HUES6 (cell line): ENCODE measurements around the gene PPIL4.
"Not testable (repeated sequence)": the region's sequence is repeated elsewhere in the genome, so short reads cannot be mapped to it uniquely, and the experiment has no call there.

Source experiments
- H3K27ac ChIP-seq: 2 replicates; pipeline ENCODE4 v1.7.0; 2013; ENCODE audit warnings: low read depth, mild to moderate bottlenecking, low read length, inconsistent platforms
- H3K27me3 ChIP-seq: 2 replicates; pipeline ENCODE4 v1.6.1; 2013; ENCODE audit warnings: low read length; ENCODE audit not compliant: control insufficient read depth, insufficient read depth
- H3K36me3 ChIP-seq: 2 replicates; pipeline ENCODE4 v1.6.1; 2013; ENCODE audit warnings: low read length; ENCODE audit not compliant: control insufficient read depth, insufficient read depth
- H3K4me1 ChIP-seq: 2 replicates; pipeline ENCODE4 v1.6.1; 2013; ENCODE audit warnings: low read length; ENCODE audit not compliant: control insufficient read depth, insufficient read depth
- H3K4me3 ChIP-seq: 2 replicates; pipeline ENCODE4 v1.5.1; 2013; ENCODE audit warnings: low read depth, low read length
- H3K9ac ChIP-seq: one replicate; pipeline ENCODE4 v1.6.1; 2013; ENCODE audit warnings: mild to moderate bottlenecking, low read length
- H3K9me3 ChIP-seq: 2 replicates; pipeline ENCODE4 v1.6.1; 2013; ENCODE audit warnings: low read depth, low read length; ENCODE audit not compliant: control insufficient read depth, insufficient read depth

PPIL4 gene

DNA sequence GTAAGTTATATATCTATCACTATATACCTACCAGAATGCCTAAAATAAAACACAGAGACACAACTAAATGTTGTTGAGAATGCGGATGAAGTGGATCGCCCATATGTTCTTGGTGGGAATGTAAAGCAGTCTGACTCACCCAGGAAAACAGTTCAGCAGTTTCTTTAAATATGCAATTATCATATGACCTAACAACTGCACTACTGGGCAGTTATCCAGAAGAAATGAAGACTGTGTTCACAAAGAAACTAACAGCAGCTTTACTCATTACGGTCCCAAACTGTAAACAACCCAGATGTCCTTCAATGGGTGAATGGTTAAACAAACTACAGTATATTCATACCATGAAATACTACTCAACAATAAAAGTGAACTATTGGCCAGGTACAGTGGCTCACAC is 46.8 kb downstream of the PPIL4 start:
- Histone ChIP-seq H3K9me3 (no peaks in the 10 kb centered on the region), H3K4me3 (no peak overlapping the region), H3K9ac (no peak overlapping the region), H3K36me3 (no peaks in the 10 kb centered on the region), H3K27ac (no peak overlapping the region), H3K4me1 (no peaks in the 10 kb centered on the region), H3K27me3 (no peaks in the 10 kb centered on the region)

DNA sequence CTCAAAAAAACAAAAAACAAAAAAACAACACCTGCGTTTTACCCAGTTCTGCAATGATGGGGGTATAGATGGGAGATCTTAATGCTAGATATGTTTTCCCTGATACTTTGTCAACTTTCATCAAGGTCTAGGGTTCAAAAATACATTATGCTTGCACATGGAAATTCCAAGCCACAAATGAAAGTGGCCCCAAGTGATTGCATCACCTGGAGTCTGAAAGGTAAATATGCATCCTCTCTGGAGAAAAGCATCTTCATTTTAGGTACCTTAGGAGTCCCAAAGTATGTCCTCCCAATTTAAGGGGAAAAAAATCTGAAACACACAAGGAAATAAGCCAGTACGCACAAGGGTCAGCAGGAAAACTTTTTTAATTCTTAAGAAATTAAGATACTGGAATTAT is 48.5 kb downstream of the PPIL4 start:
- H3K27ac ChIP-seq = no peak overlapping the region
- H3K27me3 ChIP-seq = no peaks in the 10 kb centered on the region
- no peak overlapping the region for H3K9ac ChIP-seq
- no peaks in the 10 kb centered on the region for H3K36me3 ChIP-seq
- no peaks in the 10 kb centered on the region for H3K4me1 ChIP-seq
- H3K4me3 ChIP-seq = no peak overlapping the region
- no peaks in the 10 kb centered on the region for H3K9me3 ChIP-seq

DNA sequence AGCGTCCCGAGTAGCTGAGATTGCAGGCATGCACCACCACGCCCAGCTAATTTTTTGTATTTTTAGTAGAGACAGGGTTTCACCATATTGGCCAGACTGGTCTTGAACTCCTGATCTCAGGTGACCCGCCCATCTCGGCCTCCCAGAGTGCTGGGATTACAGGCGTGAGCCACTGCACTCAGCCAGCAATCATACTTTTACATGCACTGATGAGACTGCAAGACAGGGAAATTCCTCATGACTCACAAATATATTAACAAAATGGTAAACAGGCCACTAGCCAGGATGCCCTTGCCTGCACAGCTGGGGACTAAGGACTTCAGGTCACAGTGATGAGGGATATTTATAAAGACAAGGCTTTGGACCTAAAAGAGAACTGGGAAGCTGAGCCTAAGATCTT is 49.2 kb downstream of the PPIL4 start:
- H3K36me3 ChIP-seq, H3K4me3 ChIP-seq, H3K27ac ChIP-seq, H3K27me3 ChIP-seq, H3K9me3 ChIP-seq, H3K4me1 ChIP-seq, H3K9ac ChIP-seq: not testable (repeated sequence)

DNA sequence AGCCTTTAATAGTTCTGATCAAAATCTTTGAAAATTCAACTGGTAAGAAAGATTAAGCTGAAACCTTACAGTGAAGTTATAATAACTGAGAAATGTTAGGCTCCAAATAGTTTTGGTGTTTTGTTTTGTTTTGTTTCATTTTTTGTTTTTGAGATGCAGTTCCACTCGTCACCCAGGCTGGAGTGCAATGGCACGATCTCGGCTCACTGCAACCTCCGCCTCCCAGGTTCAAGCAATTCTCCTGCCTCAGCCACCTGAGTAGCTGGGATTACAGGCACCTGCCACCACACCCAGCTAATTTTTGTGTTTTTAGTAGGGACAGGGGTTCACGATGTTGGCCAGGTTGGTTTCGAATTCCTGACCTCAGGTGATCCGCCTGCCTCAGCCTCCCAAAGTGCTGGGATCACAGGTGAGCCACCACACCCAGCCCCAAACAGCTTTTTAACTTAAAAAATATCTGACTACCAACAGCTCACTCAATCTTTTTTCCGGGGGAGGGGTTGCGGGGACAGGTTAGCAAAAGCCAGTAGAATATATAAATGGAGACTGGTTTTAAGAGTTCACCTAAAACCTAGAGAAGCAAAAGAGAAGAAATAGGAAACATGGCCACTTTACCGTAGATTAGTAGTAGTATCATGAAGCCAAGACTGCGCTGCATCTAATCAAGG is 50.4 kb downstream of the PPIL4 start:
- not testable (repeated sequence) for H3K27me3 ChIP-seq, H3K4me1 ChIP-seq, H3K36me3 ChIP-seq, H3K4me3 ChIP-seq, H3K27ac ChIP-seq, H3K9me3 ChIP-seq, H3K9ac ChIP-seq

DNA sequence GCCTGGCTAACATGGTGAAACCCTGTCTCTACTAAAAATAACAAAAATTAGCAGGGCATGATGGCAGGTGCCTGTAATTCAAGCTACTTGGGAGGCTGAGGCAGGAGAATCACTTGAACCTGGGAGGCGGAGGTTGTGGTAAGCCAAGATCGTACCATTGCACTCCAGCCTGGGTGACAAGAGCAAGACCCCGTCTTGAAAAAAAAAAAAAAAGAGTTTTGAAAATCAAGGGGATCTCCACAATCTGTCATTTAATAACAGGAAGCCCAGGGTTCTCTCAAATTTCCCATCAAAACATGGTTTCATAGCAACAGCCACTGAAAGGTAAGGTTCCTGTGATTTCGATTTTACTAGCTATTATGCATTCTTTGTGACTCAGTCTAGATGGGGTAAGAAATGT is 51.0 kb downstream of the PPIL4 start:
- H3K27me3 ChIP-seq, H3K9ac ChIP-seq, H3K27ac ChIP-seq, H3K4me3 ChIP-seq, H3K9me3 ChIP-seq, H3K36me3 ChIP-seq, H3K4me1 ChIP-seq: not testable (repeated sequence)

DNA sequence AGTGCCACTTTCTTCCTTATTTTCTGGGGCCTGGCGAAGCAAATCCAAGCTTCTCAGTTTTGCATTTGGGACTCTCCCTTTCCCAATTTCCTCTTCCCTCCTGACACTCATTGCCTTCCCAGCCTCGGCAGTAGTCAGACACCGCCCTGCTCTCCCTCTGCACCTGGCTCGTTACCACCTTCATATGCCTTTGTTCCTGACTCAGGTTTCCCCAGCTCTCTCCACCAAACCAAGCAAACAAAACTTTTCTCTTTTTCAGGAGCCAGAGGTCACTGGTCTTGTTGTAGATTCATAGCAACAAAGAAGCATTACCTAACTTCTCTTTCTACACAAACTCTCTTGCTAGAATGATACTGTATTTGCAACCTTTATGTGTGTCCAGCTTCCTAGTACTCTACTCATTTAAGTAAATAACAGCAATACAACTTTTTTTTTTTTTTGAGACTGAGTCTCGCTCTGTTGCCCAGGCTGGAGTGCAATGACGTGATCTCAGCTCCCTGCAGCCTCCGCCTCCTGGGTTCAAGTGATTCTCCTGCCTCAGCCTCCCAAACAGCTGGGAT is 52.0 kb downstream of the PPIL4 start:
- Histone ChIP-seq H3K27ac (no peak overlapping the region), H3K4me3 (no peak overlapping the region), H3K4me1 (no peaks in the 10 kb centered on the region), H3K27me3 (no peaks in the 10 kb centered on the region), H3K9ac (no peak overlapping the region), H3K36me3 (no peaks in the 10 kb centered on the region), H3K9me3 (no peaks in the 10 kb centered on the region)

DNA sequence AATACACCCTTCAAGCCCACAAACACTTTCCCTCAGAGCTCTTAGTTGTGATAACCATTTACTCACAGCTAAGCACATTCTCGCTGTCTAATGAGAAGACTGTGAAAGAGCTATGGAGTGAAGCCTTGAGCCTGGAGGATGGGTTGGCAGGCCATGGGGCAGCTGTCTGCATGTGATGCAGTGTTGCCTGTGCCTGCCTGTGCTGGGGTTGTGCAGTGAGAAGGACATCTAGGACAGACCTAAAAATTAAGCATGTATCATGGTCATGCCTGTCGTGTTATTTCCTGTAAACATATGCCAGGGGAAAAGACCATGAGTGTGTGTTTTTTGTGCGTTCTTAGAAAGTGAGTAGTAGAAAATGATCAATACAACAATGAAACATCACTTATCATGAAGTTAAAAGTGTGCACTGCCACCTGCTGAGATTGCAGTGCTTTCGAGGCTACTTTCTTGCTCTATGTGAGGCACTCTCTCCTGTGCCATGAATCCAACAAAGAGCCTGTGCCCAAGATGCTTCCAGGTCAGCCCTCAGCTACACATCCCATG is 53.0 kb downstream of the PPIL4 start:
- H3K9me3 ChIP-seq = no peaks in the 10 kb centered on the region
- no peak overlapping the region for H3K4me3 ChIP-seq
- H3K27me3 ChIP-seq = no peaks in the 10 kb centered on the region
- H3K4me1 ChIP-seq = no peaks in the 10 kb centered on the region
- no peak overlapping the region for H3K27ac ChIP-seq
- no peak overlapping the region for H3K9ac ChIP-seq
- no peaks in the 10 kb centered on the region for H3K36me3 ChIP-seq

DNA sequence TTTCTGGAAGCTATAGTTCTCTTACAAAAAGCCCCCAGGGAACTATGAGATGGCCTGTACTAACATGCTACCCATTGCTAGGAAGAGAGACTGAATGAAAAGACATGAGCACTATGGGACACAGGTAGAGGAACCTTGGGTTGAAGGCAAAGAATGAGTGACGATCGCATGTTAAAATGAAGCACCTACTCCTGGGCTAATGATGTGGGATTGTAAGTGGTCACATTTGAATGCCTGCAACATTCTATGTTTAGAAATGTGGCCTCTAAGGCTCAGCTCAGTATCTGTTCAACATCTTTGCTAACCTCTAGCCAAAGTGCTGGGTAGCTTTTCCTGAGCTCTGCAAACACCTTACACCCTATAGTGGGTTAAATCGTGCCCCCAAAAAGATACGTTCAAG is 55.9 kb downstream of the PPIL4 start:
- Histone ChIP-seq H3K9me3 (no peaks in the 10 kb centered on the region), H3K4me1 (peaks cover 5% of the 10 kb centered on the region; the same call in 1 of the 2 replicates), H3K9ac (no peak overlapping the region), H3K27me3 (no peaks in the 10 kb centered on the region), H3K27ac (no peak overlapping the region), H3K4me3 (no peak overlapping the region), H3K36me3 (no peaks in the 10 kb centered on the region)

DNA sequence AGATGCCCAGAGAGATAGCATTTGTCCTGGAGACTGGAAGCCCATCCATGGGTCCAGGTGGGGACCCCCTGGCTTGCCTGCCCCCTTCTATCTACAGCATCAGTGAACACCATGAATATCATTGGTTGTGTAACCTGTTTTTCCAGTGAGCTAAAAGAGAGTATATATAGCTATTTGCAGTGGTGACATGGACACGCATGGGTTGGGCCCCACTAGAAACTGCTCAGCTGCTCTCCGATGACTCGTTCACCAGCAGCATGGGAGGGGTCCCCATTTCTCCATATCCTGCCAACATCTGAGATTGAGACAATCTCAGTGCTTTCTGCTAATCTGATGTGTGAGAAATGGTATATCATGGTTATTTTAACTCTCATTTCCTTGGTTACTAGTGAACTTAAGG is 57.0 kb downstream of the PPIL4 start:
- H3K9me3 ChIP-seq = no peaks in the 10 kb centered on the region
- no peaks in the 10 kb centered on the region for H3K27me3 ChIP-seq
- no peaks in the 10 kb centered on the region for H3K36me3 ChIP-seq
- H3K4me3 ChIP-seq = no peak overlapping the region
- peaks cover 9% of the 10 kb centered on the region; the same call in 1 of the 2 replicates for H3K4me1 ChIP-seq
- no peak overlapping the region for H3K27ac ChIP-seq
- H3K9ac ChIP-seq = no peak overlapping the region

DNA sequence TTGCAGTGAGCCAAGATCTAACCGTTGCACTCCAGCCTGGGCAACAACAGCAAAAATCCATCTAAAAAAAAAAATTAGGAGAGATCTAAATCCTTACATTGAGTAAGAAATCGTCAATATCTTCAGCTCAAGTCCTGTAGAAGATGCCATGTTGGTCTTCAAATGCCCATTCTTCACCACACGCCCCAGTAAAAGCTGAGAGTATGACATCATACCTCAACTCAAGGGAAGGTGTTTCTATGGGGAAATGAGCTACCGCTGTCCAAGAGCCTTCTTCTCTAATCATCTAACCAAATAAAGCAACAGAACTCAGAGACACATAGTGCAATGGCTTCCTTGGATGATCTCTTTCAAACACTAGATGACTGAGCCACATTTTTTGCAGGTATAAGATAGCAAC is 58.5 kb downstream of the PPIL4 start:
- H3K27ac ChIP-seq = no peak overlapping the region
- no peak overlapping the region for H3K9ac ChIP-seq
- H3K4me3 ChIP-seq = no peak overlapping the region
- H3K4me1 ChIP-seq = peaks cover 9% of the 10 kb centered on the region; the same call in 1 of the 2 replicates
- H3K9me3 ChIP-seq = no peaks in the 10 kb centered on the region
- H3K36me3 ChIP-seq = no peaks in the 10 kb centered on the region
- no peaks in the 10 kb centered on the region for H3K27me3 ChIP-seq

DNA sequence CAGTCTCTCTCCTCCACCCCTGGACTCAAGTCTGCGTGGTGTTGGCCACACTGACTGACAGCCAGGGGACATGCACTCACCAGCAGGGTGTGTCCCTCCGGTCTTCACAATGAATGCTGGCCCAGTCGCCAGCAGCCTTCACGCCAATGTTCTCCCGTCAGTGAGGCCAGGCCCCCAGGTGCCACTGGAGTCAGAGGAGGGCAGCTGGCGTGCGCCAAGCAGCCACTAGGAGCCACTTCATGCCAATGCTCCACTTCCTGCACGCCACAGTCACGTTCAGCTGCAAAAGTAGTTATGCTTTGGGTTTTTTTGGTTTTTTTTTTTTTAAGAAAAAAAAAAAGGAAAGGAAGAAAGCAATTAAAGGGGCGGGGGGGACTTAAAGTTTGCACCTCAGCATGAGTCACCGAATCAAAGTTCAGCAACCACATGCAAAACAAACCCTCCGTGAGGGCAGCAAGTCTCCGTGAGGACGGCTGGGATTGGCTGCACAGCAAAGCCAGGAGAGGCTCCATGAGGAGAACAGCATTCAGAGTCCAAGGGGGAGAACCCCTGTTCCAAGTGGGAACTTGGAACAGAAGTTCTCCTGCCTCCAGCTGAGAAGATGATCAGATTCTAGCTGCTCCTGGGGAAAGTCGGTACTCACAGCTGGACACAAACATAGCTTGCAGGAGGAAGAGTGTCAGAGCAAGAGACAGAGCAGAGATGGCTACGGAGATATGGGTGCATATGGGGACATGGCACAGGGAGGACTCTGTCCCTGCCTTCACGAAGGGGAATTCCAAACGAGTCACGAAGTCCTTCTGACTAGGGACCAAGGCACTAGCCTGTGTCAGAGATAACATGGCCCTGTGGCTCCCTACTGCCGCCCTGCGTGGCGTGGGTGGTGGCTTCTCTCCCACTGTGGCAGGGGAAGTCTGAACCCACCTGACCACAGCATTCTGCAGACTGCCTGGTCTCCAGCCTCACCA is 60.8 kb downstream of the PPIL4 start, which contains the start of gene ZC3H12D:
TSS of gene ZC3H12D (minus strand) at position 282 of the 968 bp plus-strand sequence. CDS start 10,471 bp downstream, outside the sequence.
- H3K4me1 ChIP-seq = peaks cover 13% of the 10 kb centered on the region; the same call in 1 of the 2 replicates
- H3K4me3 ChIP-seq = no peak within 1 kb of the TSS
- no peaks in the 10 kb centered on the region for H3K9me3 ChIP-seq
- no peaks in the 10 kb centered on the region for H3K27me3 ChIP-seq
- no peak within 1 kb of the TSS for H3K9ac ChIP-seq
- no peaks in the 10 kb centered on the region for H3K36me3 ChIP-seq
- H3K27ac ChIP-seq = no peak within 1 kb of the TSS
